Mesothelial cell of epicardium (in vitro differentiated cells): Measurements from ENCODE around the gene LPCAT2. TPM values are rescaled to one million over a fixed set of nuclear protein-coding genes. Genes with fewer than 3 reads are reported as not detected.

Experiments
- DNase-seq, 2 experiments: peaks; one replicate each; pipeline ENCODE4 v3.0.0; 2021; ENCODE audit warnings: low spot score in 2 of 2; ENCODE audit not compliant: unreplicated experiment in 2 of 2
- H3K27ac Mint-ChIP-seq: 2 replicates; pipeline ENCODE4 v1.8.0; 2021; ENCODE audit warnings: mixed read lengths
- H3K27me3 Mint-ChIP-seq: 2 replicates; pipeline ENCODE4 v1.8.0; 2021; ENCODE audit warnings: low read depth, mixed read lengths
- H3K36me3 Mint-ChIP-seq: 2 replicates; pipeline ENCODE4 v1.8.0; 2021; ENCODE audit warnings: mixed read lengths
- H3K4me1 Mint-ChIP-seq: 2 replicates; pipeline ENCODE4 v1.8.0; 2021; ENCODE audit warnings: mixed read lengths
- H3K4me3 Mint-ChIP-seq: 2 replicates; pipeline ENCODE4 v1.8.0; 2021; ENCODE audit warnings: mild to moderate bottlenecking, moderate library complexity, mixed read lengths
- H3K9me3 Mint-ChIP-seq: 2 replicates; pipeline ENCODE4 v1.8.0; 2021; ENCODE audit warnings: mixed read lengths
- CTCF ChIP-seq: fragments of 200-600 bp; sonication (generic); IDR thresholded peaks from one replicate; pipeline ENCODE4 v1.5.0; 2021; ENCODE audit warnings: antibody characterized with exemption; ENCODE audit not compliant: unreplicated experiment
- total RNA-seq: library from RNA; stranded (reverse); gene quantifications from 3 replicates; pipeline ENCODE4 v1.2.1, GENCODE V29; 2021

The LPCAT2 gene
- total RNA-seq, 1 donor from 2014 or later = 25.1 TPM

- H3K36me3 Mint-ChIP-seq = peaks cover 64% of the 10 kb centered on the region
- H3K4me1 Mint-ChIP-seq = peaks cover 4% of the 10 kb centered on the region
These were observed 6.2 kb downstream of the LPCAT2 start for GRCh38 chr16:55515111-55515510.

GRCh38 chr16:55521792-55522191 lies 12.9 kb downstream of the LPCAT2 start:
- Mint-ChIP-seq H3K27me3 (no peaks in the 10 kb centered on the region), H3K36me3 (peaks cover 31% of the 10 kb centered on the region), H3K9me3 (peaks cover 39% of the 10 kb centered on the region), H3K4me1 (no peaks in the 10 kb centered on the region), H3K4me3 (no peak overlapping the region), H3K27ac (no peak overlapping the region)
- TF ChIP-seq CTCF = no peak
- DNase-seq = no peak

More at GRCh38 chr16:55515111-55515510, 6.2 kb downstream of the LPCAT2 start:
- Mint-ChIP-seq H3K27me3 (no peaks in the 10 kb centered on the region), H3K9me3 (peaks cover 69% of the 10 kb centered on the region), H3K4me3 (no peak overlapping the region), H3K27ac (no peak overlapping the region)
- no peak for DNase-seq
- TF ChIP-seq CTCF = no peak

GRCh38 chr16:55526441-55526840 lies 17.6 kb downstream of the LPCAT2 start:
- Mint-ChIP-seq H3K4me1 (peaks cover 7% of the 10 kb centered on the region), H3K9me3 (peaks cover 11% of the 10 kb centered on the region), H3K27me3 (no peaks in the 10 kb centered on the region), H3K27ac (no peak overlapping the region), H3K4me3 (no peak overlapping the region), H3K36me3 (peaks cover 12% of the 10 kb centered on the region)
- DNase-seq = no peak
- no peak for TF ChIP-seq CTCF

GRCh38 chr16:55527885-55528284 lies 19.0 kb downstream of the LPCAT2 start:
- Mint-ChIP-seq H3K27ac (no peak overlapping the region), H3K4me3 (no peak overlapping the region), H3K9me3 (no peaks in the 10 kb centered on the region), H3K36me3 (peaks cover 2% of the 10 kb centered on the region), H3K4me1 (peaks cover 7% of the 10 kb centered on the region), H3K27me3 (no peaks in the 10 kb centered on the region)
- no peak for DNase-seq
- no peak for TF ChIP-seq CTCF

GRCh38 chr16:55529018-55529417 lies 20.1 kb downstream of the LPCAT2 start:
- no peak overlapping the region for H3K27ac Mint-ChIP-seq

More at GRCh38 chr16:55529018-55529417, 20.1 kb downstream of the LPCAT2 start:
- Mint-ChIP-seq H3K4me1 (peaks cover 7% of the 10 kb centered on the region), H3K9me3 (no peaks in the 10 kb centered on the region), H3K36me3 (peaks cover 2% of the 10 kb centered on the region), H3K27me3 (no peaks in the 10 kb centered on the region), H3K4me3 (no peak overlapping the region)
- DNase-seq = no peak
- no peak for TF ChIP-seq CTCF
